ENCODE data around the gene AAMP. TPM values are rescaled to one million over a fixed set of nuclear protein-coding genes. Genes with fewer than 3 reads are reported as not detected.

AAMP gene
- total RNA-seq, 1 experiment from 2014 or later, result 125 TPM

DNA sequence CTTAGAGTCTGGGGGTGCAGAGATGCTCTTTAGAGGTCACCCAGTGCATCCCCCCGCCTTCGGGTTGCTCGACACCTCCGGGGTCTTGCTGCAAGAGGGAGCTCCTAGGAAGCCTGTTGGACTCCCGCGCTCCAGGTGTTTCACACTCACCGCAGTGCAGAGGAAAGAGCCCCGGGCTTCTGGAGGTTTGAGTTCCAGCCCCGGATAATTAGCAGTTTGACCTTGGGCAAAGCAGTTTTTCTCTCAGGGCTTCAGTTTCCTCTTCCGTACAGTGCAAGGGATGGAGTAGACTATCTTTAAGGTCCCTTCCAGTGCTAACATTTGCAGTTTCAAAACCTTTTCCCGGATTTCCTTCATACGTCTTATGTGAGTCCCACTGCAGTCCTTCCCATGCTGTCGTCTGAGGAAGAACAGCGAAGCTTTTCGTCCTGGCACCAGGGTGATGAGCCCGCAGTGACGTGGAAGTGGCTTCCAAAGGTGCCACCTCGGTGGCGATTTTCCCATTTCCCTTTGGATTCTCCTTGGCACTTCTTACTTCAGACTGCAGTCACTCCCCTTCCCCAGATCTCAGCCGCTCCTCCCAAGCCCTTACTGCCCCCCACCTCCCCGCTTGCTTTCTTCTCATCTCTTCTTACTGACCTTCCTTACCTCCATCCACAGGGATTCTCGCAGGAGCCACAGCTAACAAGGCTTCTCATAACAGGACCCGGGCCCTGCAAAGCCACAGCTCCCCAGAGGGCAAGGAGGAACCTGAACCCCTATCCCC lies 967 bp upstream of the AAMP start (continued):
- TF ChIP-seq SMAD4 (CRISPR knock-in tag; IDR thresholded peaks at IDR 0.05) (no peak), KAT7 (CRISPR knock-in tag; IDR thresholded peaks at IDR 0.05; ENCODE audit: borderline replicate concordance) (no peak)
- TF ChIP-seq, protein P1, sequence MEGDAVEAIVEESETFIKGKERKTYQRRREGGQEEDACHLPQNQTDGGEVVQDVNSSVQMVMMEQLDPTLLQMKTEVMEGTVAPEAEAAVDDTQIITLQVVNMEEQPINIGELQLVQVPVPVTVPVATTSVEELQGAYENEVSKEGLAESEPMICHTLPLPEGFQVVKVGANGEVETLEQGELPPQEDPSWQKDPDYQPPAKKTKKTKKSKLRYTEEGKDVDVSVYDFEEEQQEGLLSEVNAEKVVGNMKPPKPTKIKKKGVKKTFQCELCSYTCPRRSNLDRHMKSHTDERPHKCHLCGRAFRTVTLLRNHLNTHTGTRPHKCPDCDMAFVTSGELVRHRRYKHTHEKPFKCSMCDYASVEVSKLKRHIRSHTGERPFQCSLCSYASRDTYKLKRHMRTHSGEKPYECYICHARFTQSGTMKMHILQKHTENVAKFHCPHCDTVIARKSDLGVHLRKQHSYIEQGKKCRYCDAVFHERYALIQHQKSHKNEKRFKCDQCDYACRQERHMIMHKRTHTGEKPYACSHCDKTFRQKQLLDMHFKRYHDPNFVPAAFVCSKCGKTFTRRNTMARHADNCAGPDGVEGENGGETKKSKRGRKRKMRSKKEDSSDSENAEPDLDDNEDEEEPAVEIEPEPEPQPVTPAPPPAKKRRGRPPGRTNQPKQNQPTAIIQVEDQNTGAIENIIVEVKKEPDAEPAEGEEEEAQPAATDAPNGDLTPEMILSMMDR (IDR thresholded peaks at IDR 0.05), result no peak

DNA sequence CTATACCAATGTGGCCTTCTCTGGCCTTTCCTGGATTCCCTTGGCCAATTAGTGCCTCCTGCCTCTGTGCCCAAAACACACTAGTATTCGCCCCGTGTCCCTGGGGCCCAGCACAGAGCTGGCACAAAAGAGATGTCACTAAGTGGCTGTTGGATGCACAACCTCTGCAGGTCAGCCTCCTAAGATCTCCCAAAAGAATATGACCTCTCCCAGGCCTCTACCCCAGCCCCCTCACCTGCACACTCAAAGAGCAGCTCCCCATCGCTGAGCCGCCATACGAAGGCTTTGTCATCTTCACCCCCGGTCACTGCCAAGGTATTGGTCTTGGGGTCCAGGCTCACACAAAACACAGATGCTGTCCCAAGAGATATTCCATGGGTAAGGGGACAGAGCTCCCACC lies 2.7 kb downstream of the AAMP start:
- peaks cover 17% of the 10 kb centered on the region for H3K4me1 Mint-ChIP-seq
- TF ChIP-seq NR2C2 (CRISPR knock-in tag; IDR thresholded peaks at IDR 0.05), result no peak
- TF ChIP-seq, protein P2, sequence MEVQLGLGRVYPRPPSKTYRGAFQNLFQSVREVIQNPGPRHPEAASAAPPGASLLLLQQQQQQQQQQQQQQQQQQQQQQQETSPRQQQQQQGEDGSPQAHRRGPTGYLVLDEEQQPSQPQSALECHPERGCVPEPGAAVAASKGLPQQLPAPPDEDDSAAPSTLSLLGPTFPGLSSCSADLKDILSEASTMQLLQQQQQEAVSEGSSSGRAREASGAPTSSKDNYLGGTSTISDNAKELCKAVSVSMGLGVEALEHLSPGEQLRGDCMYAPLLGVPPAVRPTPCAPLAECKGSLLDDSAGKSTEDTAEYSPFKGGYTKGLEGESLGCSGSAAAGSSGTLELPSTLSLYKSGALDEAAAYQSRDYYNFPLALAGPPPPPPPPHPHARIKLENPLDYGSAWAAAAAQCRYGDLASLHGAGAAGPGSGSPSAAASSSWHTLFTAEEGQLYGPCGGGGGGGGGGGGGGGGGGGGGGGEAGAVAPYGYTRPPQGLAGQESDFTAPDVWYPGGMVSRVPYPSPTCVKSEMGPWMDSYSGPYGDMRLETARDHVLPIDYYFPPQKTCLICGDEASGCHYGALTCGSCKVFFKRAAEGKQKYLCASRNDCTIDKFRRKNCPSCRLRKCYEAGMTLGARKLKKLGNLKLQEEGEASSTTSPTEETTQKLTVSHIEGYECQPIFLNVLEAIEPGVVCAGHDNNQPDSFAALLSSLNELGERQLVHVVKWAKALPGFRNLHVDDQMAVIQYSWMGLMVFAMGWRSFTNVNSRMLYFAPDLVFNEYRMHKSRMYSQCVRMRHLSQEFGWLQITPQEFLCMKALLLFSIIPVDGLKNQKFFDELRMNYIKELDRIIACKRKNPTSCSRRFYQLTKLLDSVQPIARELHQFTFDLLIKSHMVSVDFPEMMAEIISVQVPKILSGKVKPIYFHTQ (CRISPR knock-in tag; IDR thresholded peaks at IDR 0.05), result no peak
- TF ChIP-seq, protein P3, sequence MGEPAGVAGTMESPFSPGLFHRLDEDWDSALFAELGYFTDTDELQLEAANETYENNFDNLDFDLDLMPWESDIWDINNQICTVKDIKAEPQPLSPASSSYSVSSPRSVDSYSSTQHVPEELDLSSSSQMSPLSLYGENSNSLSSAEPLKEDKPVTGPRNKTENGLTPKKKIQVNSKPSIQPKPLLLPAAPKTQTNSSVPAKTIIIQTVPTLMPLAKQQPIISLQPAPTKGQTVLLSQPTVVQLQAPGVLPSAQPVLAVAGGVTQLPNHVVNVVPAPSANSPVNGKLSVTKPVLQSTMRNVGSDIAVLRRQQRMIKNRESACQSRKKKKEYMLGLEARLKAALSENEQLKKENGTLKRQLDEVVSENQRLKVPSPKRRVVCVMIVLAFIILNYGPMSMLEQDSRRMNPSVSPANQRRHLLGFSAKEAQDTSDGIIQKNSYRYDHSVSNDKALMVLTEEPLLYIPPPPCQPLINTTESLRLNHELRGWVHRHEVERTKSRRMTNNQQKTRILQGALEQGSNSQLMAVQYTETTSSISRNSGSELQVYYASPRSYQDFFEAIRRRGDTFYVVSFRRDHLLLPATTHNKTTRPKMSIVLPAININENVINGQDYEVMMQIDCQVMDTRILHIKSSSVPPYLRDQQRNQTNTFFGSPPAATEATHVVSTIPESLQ (CRISPR knock-in tag; IDR thresholded peaks at IDR 0.05), result no peak
- TF ChIP-seq, protein P4, sequence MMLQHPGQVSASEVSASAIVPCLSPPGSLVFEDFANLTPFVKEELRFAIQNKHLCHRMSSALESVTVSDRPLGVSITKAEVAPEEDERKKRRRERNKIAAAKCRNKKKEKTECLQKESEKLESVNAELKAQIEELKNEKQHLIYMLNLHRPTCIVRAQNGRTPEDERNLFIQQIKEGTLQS (CRISPR knock-in tag; conservative IDR thresholded peaks at IDR 0.05), result no peak
- no peak for TF ChIP-seq ZNF671 (CRISPR knock-in tag; IDR thresholded peaks at IDR 0.05)
- TF ChIP-seq ELF4 (CRISPR knock-in tag; IDR thresholded peaks at IDR 0.05; ENCODE audit: low read depth), result no peak
- TF ChIP-seq PRRX2 (CRISPR knock-in tag; IDR thresholded peaks at IDR 0.05), result no peak
- no peak for TF ChIP-seq EMX1 (CRISPR knock-in tag; IDR thresholded peaks at IDR 0.05)
- no peak for TF ChIP-seq SOX15 (CRISPR knock-in tag; IDR thresholded peaks at IDR 0.05)
- no peak for TF ChIP-seq HMGA2 (CRISPR knock-in tag; IDR thresholded peaks at IDR 0.05)
- TF ChIP-seq SP1 (CRISPR knock-in tag; conservative IDR thresholded peaks at IDR 0.05), result no peak
- ChIA-PET POLR2A (no interaction called here), CTCF (no interaction called here)
- H3K36me3 Mint-ChIP-seq, result peaks cover 22% of the 10 kb centered on the region
- no peak overlapping the region for H3K4me3 Mint-ChIP-seq
- H3K9me3 Mint-ChIP-seq, result no peaks in the 10 kb centered on the region
- ATAC-seq, result no peak
- no peaks in the 10 kb centered on the region for H3K27me3 Mint-ChIP-seq (ENCODE audit: low read depth)
- H3K27ac Mint-ChIP-seq, result no peak overlapping the region
- DNase-seq (ENCODE audit: low spot score), result no peak

DNA sequence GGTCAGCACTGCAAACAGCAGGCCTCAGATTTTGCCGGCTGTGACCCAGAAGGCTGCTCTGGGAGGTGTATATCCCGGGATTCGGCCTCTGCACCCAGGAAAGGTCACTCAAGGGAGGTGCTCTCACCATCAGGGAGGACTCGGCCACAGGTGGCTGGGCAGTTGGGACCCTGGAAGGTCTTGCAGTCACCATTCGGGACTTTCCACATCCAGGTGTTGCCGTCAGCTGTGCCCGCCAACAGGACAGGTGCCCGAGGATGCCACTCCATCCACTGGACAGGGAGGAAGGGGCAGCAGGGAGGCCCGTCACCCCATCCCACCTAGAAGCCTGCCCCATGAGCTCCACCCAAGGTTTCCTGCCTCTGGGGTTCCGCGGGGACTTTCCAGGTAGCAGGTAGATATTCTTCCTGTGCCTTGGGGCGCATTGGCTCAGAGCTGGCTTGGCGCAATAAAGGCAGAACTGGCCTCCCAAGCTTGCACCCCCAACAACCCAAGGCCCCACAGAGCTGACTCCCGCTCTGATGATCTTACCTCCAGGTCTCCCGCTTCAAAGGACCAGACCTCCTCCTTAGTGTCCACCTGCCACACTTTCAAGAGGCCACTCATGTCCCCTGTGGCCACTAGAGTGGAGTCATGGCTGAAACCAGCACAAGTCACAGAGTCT lies 3.5 kb downstream of the AAMP start:
- peaks cover 22% of the 10 kb centered on the region for H3K36me3 Mint-ChIP-seq
- POLR2A ChIA-PET, result no interaction called here
- H3K27ac Mint-ChIP-seq, result no peak overlapping the region
- DNase-seq (ENCODE audit: low spot score) (no peak), ATAC-seq (no peak)
- peaks cover 14% of the 10 kb centered on the region for H3K4me1 Mint-ChIP-seq
- H3K4me3 Mint-ChIP-seq, result no peak overlapping the region
- CTCF ChIA-PET, result interaction anchor here (1.1 kb wide), 1 partner anchor 35 kb away, joined by 3 read pairs; no protein-coding TSS in a partner anchor
- no peaks in the 10 kb centered on the region for H3K27me3 Mint-ChIP-seq (ENCODE audit: low read depth)
- TF ChIP-seq, protein P5, sequence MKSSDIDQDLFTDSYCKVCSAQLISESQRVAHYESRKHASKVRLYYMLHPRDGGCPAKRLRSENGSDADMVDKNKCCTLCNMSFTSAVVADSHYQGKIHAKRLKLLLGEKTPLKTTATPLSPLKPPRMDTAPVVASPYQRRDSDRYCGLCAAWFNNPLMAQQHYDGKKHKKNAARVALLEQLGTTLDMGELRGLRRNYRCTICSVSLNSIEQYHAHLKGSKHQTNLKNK (CRISPR knock-in tag; IDR thresholded peaks at IDR 0.05), result no peak
- TF ChIP-seq, protein P6, sequence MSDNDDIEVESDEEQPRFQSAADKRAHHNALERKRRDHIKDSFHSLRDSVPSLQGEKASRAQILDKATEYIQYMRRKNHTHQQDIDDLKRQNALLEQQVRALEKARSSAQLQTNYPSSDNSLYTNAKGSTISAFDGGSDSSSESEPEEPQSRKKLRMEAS (CRISPR knock-in tag; IDR thresholded peaks at IDR 0.05), result no peak
- no peak for TF ChIP-seq FOXK1 (CRISPR knock-in tag; IDR thresholded peaks at IDR 0.05)
- no peak for TF ChIP-seq SP1 (CRISPR knock-in tag; conservative IDR thresholded peaks at IDR 0.05)
- no peaks in the 10 kb centered on the region for H3K9me3 Mint-ChIP-seq
